ENCODE results near the gene USP47.
"Not testable (repeated sequence)": the region's sequence is repeated elsewhere in the genome, so short reads cannot be mapped to it uniquely, and the experiment has no call there.

Gene USP47

GRCh38 chr11:11826260-11826659 lies 15.5 kb upstream of the USP47 start:
- no peak for DNase-seq

- DNase-seq = no peak
Measured at GRCh38 chr11:11827272-11827671, 14.5 kb upstream of the USP47 start.

DNA sequence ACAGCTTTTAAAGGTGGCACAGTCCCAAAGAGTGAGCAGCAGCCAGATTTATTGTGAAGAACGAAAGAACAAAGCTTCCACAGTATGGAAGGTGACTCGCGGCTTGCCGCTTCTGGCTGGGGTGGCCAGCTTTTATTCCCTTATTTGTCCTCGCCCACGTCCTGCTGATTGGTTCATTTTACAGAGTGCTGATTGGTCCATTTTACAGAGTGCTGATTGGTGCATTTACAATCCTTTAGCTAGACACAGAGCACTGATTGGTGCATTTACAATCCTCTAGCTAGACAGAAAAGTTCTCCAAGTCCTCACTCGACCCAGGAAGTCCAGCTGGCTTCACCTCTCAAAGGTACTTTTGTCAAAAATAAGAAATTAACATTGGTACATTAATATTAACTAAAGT lies 10.4 kb upstream of the USP47 start:
- DNase-seq = not testable (repeated sequence)

GRCh38 chr11:11836676-11837231 lies 5.0 kb upstream of the USP47 start:
- no peak for DNase-seq

DNA sequence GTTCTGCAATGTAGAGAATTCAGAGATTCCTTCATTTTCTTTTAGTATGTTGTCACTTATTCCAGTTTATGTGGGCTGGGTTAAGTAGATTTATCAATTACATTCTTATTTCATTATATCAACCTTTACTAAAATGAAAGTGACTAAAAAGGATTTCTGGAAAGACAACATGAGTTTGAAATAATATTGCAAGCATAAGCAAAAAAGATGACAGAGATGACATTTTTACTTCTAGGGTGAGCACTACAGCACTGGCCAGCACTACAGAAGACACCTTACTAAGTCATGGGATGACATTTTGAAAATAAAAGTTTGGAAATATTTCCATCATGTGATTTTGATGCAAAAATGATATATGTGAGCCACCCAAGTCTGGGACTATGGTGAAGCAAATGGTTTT lies 2.1 kb upstream of the USP47 start:
- DNase-seq = no peak

DNA sequence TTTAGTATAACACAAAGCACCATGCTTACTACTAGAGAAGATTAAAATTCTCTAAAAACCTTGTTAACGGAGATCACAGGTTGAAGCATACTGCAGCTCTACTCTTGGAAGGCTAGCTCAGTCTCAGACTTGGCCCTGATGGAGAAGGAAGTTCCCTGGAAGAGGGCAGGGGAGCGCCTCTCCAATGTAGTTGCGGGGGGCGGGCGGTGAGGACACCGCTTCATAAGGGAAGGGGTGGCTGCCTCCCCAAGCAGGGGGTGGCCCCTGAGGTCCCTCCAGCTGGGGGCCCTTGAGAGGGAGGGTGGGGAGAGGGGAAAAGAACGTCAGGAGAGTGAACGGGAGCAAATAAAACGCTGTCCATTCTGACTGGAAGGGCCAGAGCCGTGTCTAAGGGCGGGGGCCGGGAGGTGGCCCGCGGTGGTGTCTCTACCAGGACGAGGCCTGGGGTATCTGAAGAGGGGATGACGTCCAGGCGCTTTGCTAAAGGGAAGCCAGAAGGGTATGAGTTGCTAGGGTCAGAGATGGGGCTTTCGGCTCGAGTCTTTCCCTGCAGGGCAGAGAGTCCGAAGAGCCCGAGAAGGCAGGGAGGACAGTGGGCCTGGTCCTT lies 553 bp upstream of the USP47 start:
- DNase-seq = peak in 1 of 2 experiments; percentile 1

- no peak for DNase-seq
Measured at GRCh38 chr11:11842421-11843008, 743 bp downstream of the USP47 start.

- no peak for DNase-seq
Measured at GRCh38 chr11:11843211-11843621, 1.4 kb downstream of the USP47 start.

DNA sequence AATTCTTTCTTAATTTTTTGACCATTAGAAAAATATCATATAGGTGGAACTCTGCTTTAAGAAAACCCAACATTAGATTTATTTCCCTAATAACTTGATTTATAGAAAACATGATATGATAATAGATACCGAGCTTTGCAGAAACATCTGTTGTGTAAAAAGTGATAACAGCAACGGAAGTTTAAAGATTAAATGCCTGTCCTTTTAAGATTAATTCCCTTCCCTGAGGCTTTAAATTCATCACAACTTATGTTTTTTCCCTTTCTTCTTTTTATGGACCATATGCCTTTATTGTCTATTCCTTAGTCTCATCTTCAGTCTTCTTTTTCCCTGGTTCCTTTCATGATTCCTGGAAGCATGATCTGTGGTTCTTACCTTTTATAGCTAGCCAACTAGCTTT lies 1.9 kb downstream of the USP47 start:
- DNase-seq = no peak

GRCh38 chr11:11844272-11844671 lies 2.5 kb downstream of the USP47 start:
- no peak for DNase-seq

DNA sequence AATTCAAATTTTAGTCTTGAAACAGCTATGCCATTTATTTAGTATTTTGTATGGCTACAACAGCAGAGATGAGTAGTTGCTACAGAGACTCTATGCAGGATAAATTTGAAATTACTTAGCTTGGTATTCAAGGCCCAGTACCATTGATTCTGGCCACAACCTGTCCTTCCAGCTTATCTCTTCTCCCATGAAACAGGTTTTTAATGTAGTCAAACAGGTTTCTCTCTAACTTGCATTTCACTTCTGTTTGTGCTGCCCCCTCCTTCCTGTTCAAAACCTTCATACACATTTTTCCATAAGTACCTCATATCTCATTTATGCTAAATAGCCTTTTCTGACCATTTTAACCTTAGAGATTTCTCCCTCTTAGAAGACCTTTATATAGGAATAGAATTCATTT lies 3.3 kb downstream of the USP47 start:
- DNase-seq = no peak

DNA sequence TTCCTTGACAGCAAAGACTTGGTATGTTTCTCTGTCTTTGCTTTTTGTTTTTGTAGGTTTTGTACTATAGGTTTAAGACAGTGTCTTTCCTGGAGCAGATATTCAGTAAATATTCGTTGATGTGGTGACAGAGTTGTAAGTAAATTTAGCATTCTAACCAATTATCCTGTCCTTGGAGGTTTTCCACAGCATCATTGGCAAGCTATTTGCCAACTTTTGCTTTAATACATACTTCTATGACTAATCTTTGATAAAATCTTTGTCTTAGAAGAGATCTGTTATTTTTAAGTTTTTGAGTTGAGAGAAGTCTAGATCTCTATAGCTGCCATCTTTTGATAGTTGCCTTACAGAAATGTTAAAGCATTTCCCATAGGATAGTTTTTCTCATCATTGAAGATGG lies 3.8 kb downstream of the USP47 start:
- no peak for DNase-seq

- no peak for DNase-seq
Measured at GRCh38 chr11:11847082-11847481, 5.3 kb downstream of the USP47 start.

- peak in 1 of 2 experiments; percentile 12 for DNase-seq
Measured at GRCh38 chr11:11848891-11849746, 7.3 kb downstream of the USP47 start.

- DNase-seq = no peak
Measured at GRCh38 chr11:11850668-11851067, 8.9 kb downstream of the USP47 start.

DNA sequence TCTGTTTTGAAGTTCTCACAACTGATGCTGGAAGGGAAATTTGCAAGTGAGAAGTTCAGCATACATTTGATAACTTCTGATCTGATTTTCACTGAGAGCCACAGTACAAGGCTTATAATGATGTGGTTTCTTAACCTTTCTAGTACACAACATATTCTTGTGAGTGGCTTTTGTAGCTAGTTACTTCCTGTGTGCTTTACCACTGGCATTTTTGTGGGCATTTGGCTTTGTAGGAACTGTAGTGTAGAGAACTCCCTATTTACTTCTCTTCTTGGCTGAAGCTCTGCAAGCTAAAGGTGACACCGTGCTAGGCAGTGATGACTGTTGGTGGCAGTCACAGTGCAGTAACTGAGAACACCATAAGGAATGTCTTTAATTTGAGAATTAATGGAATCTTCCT lies 14.9 kb downstream of the USP47 start:
- DNase-seq = no peak

DNA sequence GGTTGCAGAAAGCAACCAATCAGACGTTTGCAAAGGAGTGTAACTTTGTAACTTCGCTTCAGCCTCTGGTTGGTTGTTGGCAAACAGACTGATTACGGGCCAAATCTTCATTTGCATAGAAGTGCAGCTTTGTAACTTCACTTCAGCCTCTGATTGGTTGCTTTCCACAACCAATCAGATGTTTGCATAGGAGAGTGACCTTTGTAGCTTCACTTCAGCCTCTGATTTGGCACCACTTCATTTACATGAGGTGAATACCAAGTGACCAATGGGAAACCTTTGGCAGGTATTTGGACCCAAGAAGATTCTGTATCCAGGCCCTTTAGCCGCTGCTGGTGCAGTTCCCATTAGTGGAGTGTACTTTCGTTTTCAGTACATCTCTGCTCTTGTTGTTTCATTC lies 16.0 kb downstream of the USP47 start:
- no peak for DNase-seq

- DNase-seq = no peak
Measured at GRCh38 chr11:11858676-11859075, 16.9 kb downstream of the USP47 start.

DNA sequence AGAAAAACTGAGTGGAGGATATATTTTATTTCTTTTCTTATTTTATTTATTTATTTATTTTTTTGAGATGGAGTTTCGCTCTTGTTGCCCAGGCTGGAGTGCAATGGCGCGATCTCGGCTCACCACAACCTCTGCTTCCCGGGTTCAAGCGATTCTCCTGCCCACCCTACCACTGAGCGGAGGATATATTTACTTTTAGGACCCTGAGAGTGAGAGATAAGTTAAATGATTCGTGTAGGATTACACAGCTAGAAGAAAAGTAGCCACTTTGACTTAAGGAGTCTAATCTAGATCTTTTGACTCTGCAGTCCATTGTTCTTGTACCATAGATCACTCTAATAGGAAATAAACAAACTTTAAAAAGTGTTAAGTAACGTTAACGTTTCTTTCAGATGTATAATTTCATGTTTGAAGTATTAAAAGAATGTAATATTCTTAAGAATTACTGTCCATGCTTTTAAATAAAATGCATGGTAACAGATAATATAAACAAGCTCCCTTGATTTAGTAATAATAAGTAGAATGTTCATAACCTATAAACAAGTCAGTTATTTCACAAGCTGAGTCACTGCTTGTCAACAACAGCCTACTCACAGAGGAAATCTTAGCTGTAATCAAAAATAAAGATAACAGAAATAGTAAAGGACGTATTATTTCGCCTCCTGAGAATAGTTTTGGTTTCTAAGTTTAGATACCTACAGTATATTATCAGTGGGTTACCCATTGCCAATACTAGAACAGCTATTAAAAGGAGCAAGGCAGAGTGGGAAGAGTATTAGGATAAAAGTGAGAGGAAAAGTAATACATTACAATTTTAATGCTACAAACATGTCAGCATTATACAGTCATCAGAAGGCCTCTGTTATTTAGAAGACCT lies 18.6 kb downstream of the USP47 start:
- no peak for DNase-seq

DNA sequence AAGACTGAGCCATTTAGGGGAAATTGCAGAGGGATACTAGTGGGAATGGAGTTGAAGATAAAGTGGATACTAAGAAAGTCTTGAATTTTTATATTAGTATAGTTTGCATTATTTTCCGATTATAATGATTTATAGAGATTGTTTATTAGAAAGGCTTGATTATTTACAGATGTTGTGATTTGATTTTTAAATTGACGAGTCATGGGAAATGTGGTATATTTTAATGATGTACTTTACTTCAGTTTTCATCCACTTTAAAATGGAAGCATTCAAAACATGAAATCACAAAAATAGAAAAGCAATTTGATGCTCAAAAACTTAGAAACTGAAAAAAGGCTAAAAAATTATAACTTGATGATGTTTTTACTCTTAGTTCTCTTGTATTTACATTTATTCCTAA lies 21.2 kb downstream of the USP47 start:
- DNase-seq = no peak

- DNase-seq = no peak
Measured at GRCh38 chr11:11864332-11864731, 22.6 kb downstream of the USP47 start.

DNA sequence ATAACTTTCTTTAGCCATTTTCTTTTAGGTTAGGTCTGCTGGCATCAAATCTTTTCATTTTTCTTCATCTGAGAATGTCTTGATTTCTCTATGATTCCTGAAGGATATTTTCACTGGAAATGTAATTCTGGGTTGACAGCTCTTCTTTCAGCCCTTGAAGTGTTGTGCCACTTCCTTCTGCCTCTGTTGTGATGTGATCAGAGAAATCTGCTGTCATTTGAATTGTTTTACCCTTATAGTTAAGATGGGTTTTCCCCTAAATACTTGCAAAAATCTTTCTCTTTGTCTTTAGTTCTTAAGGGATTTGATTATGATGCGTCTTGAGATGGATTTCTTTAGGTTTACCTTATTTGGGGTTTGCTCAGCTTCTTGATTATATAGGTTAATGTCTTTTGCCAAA lies 23.0 kb downstream of the USP47 start:
- no peak for DNase-seq

DNA sequence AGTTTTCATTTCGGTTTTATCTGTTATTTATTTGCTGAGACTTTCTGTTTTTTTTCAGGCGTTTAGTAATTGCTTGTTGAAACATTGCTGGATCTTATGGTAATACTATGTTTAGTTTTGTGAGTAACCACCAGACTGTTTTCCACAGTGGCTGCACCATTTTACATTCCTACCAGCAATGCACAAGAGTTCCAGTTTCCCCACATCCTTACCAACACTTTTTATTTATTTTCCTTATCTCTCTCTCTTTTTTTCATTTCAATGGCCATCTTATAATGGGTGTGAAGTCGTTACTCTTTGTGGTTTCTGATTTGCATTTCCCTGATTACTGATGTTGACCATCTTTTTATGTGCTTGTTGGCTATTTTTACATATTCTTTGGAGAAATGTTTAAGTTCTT lies 23.7 kb downstream of the USP47 start:
- DNase-seq = no peak

Data from SHP77 (cell line).